Suppressor macrophage treated with lipopolysaccharide for 4 hours (primary cell): Measurements from ENCODE around the gene NAV2.
"Not testable (repeated sequence)": the region's sequence is repeated elsewhere in the genome, so short reads cannot be mapped to it uniquely, and the experiment has no call there.

Experiments used
- DNase-seq: peaks from one replicate; pipeline ENCODE4 v3.0.0-alpha.2; 2020

Gene NAV2

DNA sequence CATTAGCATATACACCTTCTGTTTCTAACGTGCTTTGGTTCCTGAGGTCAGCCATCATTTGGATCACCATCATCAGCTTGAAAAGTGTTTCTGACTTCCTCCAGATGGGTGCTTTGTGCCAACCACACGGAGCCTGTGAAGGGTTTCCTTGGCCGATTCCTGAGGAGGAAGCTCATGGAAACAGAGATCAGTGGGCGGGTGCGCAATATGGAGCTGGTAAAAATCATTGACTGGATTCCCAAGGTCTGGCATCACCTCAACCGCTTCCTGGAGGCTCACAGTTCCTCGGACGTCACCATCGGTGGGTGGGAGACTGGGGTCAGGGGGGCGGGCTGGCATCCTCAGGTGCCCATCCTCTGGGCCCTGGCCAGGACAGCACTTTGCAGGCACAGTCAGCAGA, 392.8 kb downstream of the NAV2 start:
- DNase-seq = no peak

DNA sequence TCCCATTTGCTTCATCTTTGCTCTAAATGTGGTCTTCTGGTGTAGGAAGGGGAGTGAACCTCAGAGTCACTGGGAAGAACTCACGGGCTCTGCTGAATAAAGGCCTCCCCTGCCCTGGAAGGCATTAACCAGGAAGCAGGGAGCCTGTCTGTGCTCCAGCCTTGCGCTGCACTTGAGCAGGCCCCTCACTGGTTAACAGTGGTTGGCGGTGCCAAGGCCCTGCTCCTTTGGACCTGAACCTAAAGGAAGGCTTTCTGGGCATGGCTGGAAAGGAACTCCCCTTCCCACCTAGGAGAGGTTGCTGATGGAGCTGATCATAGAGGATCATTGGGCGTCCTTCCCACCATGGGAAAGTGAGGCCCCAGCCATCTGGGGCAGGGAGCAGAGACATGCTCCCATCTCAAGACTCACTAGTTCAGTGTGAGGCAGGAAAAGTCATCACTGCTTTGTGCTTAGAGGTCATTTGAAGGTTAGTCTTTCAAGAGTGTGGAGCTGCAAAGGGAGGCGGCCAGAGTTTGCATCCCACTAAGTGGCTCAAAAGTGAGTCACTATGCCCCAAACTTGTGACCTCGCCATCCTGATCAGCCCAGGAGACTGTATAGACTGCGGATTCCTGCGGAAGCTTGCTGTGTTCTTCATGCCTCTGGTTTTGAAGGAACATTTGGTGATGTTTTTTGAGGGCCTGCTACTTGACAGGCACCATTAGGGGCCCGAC, 397.3 kb downstream of the NAV2 start:
- DNase-seq = no peak

DNA sequence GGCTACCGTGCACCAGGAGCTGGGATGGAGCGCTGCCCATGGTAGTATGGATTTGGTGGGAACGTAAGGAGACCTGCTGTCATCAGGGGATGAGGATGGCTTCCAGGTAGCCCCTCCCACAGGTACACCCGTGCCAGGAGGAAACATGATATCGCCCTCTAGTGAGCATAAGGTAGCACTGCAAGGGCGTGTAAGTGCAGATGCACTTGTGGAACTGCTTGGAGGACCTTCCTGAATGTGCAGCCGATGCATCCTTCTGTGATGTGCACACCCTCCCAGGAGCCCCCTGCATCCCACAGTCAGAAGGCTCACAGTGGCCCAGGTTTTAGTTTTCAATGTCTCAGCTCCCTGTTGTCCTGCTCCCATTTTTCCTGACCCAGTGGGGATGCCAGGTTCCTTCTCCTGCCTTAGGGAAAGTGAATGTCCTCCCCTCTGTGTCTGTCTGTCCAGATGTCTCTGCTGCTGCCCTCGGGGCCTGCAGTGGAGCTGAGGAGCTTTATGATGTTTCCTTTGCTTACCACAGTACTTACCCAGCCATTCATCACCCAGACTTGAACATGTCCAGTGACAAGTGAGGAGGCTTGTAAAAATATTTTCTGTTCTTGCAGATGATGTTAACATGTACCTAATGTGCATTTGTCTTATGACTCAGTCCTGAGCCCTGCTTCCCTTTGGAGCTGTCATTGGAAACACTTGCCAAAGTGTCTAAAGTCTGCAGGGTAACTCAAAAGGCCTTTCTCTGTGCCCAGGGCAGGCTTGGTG, 398.5 kb downstream of the NAV2 start:
- peak; percentile 26 for DNase-seq

DNA sequence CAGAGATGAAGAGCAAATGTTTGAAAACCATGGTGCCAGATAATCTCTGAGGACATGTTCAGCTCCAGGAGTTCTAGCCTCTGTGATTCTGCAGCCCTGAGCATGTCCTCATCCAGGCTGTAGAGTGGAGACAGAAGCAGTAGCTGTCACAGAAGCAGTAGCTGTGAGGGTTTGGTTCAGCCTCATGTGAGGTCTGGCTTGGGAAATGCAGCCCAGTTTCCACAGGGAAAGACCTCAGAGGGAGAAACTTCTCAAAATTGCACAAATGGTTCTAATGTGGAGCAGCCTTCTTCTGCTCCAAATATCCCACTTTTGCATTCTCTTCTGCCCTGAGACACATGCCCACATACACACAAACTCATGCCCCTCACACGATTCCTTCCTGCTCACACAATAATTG, 399.2 kb downstream of the NAV2 start:
- no peak for DNase-seq

DNA sequence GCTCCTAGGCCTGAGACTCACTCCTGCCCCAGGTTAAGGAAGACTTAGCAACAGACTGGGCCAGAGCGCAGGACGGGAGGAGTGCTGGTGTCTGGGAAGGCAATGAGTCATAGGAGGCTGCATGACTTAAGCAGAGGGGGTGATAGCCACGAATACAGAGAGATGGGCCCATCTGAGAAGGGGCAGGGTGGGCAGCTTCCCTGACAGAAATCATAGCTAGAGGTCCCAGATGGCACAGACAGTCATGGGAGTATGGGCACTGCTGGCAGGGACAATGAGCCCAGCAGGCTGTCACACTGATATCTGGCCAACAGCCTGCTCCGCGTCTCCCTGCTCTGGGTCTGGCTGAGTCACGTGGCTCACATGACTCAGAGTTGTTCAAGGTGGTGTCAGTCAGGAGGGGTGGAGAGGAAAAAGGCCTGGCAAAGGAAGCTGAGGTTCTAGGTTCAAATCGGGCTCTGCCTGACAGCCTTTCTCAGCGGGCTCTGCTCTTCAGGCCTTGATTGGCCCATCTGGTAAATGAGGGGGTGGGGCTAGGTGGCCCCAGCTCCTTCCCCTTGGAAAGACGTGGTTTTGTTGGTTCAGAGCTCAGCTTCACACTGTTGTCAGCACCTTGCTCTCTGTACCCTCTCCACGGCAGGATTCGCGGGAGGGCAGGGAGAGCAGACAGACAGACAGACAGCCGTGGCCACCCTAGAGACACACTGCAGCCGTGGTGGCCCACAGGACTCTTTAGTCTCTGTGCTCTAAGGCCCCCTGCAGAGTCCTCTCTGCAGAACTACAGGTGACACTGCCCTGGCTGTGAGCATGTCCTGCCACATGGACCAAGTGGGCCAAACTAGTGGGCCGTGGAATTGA, 399.9 kb downstream of the NAV2 start:
- peak; percentile 28 for DNase-seq

DNA sequence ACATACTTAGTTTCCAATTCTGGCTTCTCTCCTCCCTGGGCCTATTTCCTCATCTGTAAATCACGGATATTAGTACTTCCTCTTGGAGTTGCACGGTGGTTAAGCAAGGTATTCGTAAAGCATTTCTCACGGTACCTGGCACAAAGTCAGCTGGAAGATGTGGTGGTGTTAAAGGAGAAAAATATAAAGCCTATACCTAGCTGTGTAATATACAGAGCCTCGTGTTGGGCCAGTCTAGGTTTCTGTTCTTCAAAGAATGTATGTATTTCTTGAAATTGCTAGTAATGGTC, 400.5 kb downstream of the NAV2 start:
- DNase-seq = no peak

DNA sequence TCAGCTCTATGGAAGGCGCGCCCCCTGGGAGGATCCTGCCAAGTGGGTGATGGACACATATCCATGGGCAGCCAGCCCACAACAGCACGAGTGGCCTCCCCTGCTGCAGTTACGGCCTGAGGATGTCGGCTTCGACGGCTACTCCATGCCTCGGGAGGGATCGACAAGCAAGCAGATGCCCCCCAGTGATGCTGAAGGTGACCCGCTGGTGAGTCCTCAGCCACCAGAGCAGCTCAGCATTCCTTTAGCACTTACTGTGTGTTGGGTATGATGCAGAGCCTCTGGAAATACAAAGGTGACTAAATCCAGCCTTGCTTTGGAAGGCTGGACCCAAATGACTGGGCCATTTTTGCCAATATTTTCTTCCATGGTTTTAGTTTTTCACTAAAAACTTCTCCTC, 402.0 kb downstream of the NAV2 start:
- DNase-seq = no peak

DNA sequence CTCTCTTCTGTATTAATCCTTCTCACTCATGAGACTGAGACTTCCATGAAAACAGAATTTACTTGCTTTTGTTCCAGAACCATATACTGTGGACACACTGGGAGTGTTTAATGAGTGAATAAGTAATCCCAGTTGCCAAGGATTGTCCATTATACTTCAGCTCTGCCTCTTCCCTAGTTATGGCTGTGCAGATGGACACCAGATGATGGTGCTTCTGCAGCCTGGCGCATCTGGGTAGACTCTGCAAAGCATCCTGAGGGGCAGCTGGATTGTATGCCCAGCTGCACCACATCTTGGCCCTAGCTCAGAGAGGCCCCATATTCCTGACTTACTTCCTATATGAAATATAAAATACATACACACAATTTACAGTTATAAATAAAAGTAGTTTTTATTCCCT, 404.2 kb downstream of the NAV2 start:
- no peak for DNase-seq

DNA sequence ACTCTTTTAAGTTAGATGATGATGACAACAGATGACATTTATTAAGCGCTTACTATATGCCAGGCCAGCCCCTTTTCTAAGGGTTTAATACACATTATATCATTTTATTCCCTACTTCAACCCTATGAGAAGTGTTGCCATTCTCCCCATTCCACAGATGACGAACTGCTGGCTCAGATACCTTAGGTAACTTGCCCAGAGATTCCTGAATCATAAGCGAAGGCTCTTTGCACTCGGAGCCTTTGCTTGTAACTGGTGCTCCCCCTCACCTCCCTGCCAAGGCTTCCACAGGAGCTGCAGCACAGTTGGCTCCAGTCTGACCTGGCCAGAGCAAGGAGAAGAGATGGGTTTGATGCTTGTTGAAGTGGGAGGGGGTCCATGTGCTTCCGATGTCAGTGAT, 404.7 kb downstream of the NAV2 start:
- no peak for DNase-seq

DNA sequence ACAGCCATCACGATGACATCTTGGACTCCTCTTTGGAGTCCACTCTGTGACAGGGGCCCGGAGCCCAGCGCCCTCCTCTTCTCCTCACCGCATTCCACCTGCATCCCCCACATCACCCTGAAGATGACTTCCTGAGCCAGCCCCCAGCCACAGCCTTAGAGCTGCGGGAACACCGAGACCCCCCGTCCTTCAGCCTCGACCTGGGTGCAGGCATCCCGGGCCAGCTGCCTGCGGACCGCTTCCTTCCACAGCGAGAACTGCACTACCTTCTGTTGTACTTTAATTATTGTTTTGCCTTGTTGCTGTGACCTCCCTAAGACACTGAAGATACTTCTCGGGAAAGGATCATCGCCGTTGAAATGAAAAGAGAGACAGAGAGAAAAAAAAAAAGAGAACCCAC, 405.6 kb downstream of the NAV2 start:
- no peak for DNase-seq

DNA sequence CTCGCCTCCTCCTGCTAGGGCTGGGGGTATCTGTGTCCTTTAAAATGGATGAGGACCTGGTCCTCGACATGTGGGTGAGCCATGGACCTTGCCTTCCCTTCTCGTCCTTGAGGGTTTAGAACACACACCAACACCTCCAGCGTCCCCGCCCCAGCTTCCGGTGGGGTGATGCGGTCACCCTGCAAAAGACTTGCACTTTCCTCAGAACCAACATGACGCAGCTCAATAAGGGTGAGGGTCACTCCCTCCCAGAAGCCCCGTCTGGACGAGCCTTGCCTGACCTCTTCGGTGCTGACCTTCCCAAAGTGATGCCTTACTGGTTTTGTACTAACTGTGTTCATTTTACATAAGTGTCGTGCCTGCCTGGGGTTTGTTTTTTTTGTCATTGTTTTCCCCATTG, 406.7 kb downstream of the NAV2 start:
- no peak for DNase-seq

DNA sequence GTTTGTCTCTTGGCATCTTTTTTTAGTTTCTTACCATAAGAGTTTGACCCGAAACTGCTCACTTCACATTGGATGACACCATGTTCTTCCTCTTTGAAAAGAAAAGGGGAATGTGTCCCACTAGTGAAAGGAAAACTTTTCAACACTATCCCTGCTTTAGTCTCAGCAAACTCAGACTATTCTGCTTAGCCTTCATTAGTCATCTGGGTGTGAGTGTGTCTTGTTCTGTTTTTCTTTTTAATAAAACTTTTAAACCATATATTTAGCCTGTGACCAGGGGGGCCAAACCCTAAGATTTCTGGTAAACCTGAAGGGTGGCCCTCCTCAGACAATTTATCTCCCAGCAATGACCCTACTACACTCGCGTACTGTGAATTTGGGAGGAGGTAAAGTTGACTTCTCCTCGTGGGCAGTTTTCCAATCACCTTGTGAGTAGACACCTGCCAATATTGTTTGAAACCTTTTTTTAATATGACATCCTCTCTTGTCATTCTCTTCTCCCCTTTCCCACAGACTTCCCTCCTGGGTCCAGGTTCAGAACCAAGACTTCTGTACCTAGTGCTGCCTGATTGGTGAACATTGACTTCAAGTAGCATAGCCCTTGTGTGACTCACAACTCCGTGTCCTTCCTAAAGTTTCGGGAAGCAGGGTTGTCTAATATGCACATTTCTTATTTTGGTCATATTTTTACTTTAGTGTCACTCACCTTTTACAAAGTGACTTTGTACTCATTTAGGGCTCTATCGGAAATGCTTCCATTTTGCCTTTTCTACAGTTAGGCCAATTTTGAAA, 407.7 kb downstream of the NAV2 start:
- DNase-seq = no peak

DNA sequence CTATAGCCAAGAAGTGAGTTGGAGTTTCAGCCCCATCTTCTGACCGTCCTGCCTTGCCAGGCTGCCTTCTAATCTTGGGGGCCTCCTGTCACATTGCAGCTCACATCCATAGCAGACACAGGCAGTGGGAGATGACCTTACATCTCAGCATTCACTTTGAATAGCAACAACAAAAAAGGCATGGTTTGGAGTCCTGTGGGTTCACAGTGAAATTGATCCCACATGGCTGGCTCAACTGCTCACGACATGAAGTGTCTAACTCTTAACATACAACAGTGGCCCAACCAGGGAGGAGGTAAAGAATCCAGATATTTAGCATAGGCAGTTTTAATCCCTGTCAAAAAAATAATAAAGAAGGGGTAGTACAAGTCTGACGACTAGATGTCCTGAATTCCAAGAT, 409.5 kb downstream of the NAV2 start:
- no peak for DNase-seq

DNA sequence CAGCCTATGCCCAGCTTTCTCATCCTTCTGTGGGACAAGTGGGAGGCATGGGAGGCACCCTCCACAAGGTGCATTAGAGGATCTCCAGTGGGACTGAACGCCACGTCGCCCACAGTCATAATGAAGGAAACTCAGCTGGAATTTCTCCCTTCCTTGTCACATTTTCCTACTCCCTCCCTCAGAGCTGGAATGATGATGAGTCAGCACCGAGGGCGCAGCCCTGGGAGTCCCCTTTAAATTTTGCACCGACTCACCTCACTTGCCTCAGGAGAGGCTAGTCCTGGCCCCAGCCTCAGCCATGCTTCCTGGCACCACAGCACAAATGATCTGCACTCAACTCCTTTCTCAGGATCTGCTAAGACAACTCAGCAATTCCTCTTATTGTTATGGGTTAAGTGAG, 413.3 kb downstream of the NAV2 start:
- no peak for DNase-seq

DNA sequence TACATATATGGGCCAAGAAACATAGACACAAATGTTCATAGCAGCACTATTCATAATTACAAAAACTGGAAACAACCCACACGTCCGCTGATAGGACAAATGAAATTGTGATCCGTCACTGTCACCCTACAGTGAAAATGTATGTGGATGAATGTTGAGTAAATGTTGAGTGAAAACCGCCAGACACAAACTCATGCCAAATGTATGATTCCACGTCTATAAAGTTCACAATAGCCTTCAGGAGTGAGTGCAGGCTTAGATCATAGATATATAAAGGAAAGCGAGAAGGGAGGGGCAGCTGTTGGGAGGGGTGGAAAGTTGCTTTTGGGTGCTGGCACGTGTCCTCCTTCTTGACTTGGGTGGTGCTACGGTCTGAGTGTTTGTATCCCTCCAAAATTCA, 414.1 kb downstream of the NAV2 start:
- no peak for DNase-seq

DNA sequence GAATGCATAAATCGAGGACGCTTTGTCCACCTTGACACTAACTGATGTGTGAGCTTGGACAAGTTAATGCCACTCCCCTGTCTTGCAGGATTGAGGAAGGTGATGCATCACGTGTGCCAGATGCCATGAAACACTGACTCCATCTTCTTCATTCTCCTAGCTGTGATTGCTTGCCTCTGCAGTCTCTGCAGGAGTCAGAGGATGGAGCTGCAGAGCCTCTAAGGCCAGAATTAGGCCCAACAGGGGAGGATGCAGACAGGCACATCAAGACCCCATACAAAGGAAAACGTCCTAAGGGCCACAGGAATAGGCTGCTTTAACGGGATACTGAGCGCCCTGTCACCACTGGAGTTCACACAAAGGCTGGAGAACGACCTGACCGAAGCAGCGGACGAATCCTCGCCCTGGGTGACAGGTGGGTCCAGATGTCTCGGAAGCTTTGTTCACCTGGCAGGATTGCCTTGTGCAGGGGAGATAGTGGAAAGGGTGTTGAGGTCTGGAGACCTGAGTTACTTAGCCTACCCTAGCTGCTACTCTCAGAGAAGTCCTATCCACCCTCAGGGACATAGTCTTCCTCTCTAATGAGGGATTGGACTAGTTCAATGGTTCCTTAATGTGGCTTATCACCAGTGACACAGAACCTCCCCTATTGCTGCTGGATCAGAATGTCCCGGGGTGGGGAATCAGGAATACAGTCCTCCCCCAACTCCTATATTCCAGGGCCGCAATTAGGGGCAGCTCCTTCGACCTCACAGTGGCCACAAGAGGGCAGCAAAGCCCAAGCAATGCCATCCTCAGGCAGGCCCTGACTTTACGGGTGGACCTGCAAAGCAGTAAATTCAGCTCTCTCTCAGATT, 415.3 kb downstream of the NAV2 start:
- DNase-seq = peak; percentile 74

DNA sequence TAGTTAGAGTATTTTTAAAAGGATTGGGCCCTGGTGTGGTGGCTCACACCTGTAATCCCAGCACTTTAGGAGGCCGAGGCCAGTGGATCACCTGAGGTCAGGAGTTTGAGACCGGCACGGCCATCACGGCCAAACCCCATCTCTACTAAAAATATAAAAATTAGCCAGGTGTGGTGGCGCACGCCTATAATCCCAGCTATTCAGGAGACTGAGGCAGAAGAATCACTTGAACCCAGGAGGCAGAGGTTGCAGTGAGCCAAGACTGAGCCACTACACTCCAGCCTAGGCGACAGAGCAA, 415.8 kb downstream of the NAV2 start:
- not testable (repeated sequence) for DNase-seq

DNA sequence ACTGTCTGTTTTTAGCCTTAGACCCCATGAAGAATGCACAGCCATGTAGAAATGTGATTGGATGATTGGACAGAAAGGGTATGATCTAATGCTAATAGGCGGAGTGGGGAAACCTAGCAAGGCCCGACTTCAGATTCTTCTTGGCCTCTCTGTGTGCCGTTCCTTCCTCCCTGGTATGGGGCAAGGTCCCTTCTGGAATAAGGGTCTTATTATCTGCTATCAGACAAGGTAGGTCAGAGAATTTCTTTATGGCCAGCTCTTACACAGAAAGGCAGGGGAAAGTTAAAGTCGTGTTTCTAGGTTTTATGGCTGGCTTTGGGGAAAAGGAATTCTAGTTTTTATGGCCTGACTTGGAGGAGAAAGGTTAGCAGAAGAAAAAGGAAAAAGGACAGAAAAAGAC, 417.0 kb downstream of the NAV2 start:
- no peak for DNase-seq

DNA sequence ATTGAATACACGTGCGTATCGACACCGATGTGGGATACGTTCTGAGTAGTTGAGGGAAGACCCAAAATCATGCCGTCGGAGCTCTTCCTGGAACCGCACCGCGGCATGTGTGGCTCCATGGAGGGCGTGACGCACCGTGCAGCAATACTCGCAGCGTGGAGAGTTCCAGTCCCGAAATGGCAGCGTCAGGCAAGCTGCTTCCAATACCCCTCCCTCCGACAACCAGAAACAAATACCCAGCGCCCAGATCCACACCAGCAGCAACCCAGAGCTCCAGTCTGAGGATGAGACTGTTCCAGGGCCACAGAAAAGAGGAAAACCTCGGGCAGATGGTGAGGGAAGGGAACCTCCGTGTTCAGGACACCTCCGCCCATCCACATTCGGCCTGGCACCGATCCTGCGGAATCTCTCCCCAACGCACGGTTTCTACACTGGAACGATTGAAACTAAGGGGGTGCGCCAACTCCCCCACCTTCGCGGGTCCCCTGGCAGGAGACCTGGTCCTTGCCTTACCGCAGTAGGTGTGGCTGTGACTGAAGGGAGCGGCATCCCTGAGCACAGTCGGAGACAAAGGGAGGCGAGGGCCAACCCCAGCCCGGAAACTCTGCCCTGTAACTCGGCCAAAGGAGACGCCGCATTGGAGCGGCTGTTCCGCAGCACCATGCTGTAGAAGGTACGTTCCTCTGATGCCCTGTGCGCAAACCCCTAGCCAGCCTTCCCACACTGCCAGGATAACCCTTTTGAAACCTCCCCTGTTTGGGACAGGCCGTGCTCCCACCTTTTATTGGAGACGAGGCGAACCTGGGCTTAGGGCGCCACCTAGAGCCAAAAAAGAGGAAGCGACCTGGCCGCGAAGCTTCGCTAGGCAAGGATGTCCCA, 419.4 kb downstream of the NAV2 start:
- peak; percentile 52 for DNase-seq

DNA sequence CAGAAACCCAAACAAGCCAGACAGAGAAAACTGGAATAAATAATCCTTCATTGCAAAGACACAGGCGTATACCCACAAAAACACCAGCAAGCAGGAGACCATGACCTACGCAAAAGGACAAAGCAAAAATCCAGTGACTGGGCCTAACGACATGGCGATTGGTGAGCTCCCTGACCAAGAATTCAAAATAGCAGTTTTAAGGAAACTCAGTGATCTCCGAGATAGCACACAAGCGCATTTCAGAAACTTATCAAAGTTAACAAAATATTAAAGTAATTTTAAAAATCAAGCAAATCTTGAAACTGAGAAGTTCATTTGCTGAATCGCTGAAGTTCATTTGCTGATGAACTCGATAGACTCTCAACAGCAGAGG, 420.0 kb downstream of the NAV2 start:
- DNase-seq = no peak

DNA sequence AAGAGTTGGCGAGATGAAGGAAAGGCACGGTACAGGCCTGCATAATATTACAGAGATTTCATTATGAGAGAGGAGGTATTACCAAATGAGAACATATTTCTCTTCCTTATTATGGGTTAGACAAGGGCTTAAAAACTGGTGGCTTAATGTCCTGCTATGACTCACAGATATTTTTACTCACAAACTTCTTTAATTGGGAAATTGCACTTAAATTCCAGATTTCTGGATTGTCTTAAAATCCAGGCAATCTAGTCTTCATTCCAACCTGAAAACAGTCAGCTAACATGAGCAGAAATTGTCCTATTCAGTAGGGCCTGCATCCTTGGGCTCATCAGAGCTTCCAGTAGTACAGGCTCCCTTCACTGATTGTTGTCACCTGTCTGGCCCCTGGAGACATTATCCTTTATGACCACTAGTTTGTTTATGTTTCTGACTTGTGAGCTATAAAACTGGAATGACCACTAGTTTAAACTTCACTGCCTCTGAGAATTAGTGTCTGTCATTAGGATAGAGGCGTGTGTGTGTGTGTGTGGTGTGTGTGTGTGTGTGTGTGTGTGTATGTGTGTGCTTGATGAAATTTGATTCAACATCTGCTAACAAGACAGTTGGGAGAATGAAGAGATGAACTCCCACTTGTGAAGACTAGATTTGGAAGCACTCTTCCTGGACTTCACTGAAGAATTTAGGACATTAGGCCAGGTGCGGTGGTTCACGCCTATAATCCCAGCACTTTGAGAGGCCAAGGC, 422.5 kb downstream of the NAV2 start:
- no peak for DNase-seq
